ENCODE data around the gene ARHGAP42.
"Not testable (repeated sequence)": the region's sequence is repeated elsewhere in the genome, so short reads cannot be mapped to it uniquely, and the experiment has no call there.

The ARHGAP42 gene

DNA sequence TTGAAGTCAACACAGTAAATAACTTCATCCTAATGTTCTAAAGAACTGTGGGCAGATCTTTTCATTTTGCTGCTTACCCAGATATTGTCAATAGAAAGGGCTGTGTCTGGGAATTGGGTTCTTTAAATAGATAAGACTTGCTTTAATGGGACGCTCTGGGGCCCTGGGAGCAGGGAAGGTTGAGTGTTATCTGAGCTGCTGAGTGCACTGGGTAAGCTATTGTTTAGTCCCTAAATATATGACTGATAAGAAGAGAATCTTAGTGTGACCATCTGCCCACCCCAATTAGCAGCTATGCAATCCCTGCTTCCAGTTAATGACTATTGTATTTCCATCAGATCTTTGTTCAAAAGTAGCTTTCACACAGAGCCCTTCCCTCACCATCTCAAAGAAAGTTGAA lies 44.4 kb downstream of the ARHGAP42 start:
- DNase-seq, result no peak

DNA sequence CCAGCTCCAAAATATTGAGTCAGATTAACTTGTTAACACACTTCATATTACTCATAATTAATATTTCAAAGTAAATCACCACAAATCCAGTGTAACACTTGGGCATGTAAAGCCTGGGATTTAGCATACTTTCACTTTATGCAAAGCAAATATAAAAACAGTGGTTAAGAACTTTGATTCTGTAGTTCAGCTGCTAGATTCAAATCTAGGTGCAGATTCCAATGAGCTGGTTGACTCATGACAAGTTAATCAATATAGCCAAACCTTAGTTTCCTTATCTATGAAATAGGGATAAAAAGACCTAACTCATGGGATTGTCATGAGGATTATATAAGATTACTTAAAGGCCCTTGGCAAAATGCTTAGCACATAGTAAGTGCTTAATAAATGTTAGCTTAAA lies 45.9 kb downstream of the ARHGAP42 start:
- no peak for DNase-seq

DNA sequence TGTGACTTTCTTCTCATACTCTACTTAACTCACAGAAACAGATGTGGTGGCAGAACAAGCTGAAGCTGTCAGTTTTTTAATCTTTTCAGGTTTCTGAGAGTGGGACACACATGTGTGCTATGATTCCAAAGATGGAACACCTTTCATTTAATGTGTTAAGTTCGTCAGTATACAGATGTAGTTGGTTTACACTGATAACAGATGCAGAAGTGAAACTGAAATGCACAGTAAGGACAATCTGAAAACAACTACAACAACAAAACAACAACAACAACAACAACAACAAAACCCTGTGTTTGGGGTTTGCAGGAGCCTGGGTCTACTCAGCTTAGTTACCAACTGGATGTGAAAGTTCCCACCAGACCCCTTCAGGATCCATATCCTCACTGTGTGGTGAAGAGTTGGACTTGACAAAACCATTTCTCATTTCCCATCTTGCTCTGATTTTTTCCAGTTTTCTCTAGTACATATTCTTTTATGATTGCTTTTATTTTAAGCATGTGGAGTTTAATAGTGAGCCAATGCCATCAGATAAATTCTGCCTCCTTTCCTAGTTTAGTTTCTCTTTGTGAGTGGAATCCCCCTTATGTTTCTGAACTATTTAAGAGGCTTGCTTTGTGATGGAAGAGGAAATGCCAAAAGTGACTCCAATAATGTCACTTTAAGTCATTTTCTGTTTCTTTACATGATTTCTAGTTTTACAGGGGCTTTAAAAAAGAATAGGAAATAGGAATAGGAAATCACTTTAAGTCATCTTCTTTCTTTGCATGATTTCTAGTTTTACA lies 47.8 kb downstream of the ARHGAP42 start:
- DNase-seq, result no peak

DNA sequence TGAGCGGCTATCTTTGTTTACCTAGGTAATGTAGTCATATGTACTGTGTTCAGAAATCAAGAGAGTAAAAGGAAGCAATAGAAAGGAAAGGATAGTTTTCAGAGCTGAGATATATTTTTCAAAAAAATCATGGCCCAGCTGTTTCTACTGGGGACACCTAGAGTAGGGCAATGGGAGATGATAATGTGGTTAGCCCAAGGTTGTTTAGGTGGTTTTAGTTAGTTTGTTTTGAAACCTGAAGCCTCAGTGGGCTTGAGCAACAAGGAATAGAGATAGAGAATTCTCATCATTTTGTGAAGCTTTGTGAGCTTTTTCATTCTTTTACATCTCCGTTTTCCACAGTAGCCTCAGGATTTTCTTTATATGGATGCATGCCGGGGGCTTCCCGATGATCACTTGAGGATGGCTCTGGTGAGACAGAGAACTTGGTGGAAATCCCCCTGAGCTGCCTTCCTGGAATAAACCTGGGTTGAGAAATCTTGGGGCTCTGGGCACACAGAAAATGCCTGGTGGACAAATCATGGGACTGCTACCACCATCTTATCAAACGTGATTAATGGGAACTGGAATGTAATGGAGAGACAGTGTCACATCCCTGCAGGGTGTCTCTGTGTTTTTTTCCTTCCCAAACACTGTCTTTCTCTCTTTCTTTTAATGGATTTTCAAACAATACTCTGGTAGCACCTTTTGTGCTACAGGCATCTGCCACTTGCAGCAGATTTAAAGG lies 49.0 kb downstream of the ARHGAP42 start:
- DNase-seq, result no peak

DNA sequence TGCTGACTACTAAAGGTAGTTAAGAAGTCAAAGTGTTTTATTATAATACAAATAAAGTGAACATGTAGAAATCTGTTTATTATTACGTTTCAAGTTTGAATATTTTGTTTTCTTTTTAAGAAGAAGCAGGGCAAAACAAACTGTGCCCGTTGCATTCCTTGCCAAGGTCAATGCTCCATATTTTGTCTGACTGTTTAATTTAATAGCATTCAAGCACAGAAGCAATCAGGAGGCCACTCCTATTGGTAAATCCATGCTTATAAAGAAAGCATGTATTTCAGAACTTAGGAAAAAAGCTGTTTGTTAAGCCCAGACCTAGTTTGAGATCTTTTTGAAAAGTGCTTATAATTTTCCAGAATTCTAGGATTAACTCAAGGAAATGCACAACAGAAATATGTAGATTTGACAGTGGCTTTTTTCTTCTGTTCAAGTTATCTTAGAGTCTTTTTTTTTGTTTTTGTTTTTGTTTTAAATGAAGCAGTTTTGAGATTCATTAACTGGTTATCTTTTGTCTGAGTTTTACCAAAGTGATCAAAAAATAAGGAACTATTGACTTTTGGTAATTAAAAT lies 51.7 kb downstream of the ARHGAP42 start:
- no peak for DNase-seq

DNA sequence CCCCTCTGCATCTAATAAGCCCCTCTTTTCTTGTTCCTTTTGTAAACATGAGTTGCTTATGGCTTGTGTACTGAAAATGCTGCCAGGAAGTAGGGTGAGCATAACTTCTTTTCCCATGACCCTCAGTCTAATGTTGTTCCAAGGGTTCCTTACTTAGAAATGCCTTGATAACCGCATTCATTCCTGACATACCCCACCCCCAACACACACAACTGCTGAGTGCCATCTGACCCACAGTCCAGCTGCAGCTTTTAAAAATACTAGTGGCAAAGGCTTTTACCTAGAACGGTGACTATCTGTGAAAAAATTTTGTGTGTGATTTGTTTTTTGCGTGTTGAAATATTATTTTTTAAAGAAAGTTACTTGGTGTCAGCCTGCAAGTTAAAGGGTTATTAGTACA lies 52.6 kb downstream of the ARHGAP42 start:
- DNase-seq, result no peak

DNA sequence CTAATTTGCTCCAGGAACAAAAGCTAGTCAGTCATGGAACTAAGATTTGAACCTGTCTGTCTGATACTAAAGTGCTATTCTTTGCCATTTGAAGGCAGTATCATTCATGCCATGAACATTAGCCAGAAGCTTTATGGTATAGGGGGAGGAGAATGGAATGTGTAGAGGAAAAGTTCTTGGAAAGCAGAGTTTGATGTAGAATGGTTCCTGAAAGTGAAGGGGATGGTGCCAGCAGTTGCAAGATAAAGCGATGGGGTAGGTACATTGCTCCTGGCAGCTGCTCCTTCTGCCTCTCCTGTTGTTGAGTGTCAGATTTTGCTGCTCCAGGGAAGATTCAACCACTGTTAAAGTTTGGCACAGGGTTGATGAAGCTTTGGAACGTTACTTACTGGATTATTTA lies 53.4 kb downstream of the ARHGAP42 start:
- no peak for DNase-seq

DNA sequence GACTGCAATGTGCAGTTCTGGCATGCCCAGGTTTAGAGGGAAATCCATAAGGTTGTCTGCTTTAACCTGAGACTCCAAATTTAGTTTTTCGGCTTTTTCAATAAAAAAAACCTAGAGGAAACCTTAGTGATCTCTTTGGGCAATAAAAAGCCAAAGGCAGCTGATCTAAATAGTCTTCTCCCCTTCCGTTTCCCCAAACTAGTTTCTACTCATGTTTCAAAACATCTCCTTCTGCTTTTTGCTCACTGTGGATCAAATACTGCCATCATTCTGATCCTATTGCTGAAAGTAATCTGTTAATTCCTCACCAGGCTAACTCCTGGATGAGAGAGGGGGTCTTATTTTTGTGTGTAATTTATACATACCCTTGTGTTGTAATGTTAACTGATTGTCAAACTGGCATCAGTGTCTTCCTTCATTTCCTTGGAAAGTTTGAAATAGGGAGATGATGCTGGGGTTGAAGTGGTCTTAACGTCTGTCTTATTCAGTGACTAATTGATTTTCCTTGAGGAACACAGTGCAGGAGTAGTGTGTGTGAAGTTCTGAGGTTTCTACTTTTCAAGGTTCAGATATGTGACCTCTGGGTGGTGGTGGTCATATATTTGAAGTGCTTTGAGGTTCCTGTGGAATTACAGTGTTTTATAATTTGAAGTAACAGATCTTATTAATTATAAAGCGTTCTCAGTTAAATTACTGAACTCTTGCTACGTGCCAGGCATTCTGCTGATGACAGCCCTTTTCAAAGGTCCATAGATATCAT lies 55.0 kb downstream of the ARHGAP42 start:
- DNase-seq, result no peak

DNA sequence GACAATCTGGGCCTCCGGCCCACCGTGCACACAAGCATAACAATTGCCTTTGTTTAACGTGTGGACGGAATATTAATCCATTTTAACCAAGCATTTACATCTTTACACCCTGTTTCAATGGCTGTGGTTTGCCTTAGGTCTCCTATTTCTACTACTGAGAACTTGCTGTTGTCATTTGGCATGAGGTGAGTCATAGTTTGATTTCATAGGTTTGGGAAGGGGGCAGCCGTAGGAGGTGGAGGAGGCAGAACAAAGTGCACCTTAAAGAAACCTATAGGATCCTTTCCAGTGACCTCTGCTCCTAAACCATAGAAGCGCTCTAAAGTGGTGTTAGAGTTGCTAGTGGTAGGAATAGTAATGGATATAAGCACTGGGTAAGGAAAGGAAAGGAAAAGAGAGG lies 59.4 kb downstream of the ARHGAP42 start:
- no peak for DNase-seq

DNA sequence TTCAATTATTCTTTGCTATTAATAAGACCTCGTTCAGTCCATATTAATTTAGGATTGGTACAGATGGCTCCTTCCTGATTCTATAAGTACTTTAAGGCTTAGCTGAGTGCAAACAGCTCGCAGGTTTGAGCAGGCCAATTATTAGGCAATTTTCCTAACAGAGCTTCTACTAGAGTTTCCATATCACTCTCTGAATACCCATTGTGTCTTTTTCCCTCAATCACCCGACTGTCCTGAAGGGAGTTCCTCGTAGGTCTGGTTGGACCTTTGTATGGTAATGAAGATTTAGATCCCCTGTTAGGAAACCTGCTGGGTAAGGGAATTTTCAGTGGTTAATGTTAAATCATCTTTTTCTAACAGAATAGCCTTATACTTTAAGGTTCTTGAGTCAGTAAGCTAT lies 61.1 kb downstream of the ARHGAP42 start:
- DNase-seq, result no peak

DNA sequence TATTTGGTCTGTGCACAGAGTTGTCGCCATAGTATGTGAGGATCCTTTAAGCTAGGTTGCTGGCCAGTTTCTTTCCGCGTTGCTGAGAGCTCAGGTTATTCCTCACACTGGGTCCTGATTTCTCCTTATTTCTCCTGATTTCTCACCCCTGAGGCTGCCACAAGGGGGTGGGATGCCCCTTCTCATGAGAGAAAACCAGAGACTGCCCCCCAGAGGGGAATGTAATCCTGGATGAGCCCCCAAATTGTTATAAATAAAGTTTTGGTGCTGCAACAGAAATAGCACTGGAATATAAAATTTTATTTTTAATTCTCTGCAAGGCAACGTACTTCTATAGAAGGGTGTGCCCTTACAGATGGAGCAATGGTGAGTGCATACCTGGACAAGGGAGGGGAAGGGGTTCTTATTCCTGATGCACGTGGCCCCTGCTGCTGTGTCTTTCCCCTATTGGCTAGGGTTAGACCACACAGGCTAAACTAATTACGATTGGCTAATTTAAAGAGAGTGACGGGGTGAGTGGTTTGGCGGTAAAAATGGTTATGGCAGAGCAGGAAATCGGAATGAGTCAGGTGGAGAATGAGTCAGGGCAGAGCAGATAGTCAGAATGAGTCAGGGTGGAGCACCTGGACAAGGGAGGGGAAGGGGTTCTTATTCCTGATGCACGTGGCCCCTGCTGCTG lies 62.9 kb downstream of the ARHGAP42 start:
- DNase-seq, result not testable (repeated sequence)

DNA sequence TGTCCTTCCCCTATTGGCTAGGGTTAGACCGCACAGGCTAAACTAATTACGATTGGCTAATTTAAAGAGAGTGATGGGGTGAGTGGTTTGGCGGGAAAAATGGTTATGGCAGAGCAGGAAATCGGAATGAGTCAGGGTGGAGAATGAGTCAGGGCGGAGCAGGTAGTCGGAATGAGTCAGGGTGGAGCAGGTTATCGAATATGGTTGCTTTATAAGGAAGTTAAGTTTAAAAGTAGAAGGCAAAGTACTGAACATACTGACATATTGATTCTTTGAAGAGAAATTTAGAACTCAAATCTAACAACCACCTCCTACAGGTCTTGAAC lies 63.4 kb downstream of the ARHGAP42 start:
- DNase-seq, result not testable (repeated sequence)

DNA sequence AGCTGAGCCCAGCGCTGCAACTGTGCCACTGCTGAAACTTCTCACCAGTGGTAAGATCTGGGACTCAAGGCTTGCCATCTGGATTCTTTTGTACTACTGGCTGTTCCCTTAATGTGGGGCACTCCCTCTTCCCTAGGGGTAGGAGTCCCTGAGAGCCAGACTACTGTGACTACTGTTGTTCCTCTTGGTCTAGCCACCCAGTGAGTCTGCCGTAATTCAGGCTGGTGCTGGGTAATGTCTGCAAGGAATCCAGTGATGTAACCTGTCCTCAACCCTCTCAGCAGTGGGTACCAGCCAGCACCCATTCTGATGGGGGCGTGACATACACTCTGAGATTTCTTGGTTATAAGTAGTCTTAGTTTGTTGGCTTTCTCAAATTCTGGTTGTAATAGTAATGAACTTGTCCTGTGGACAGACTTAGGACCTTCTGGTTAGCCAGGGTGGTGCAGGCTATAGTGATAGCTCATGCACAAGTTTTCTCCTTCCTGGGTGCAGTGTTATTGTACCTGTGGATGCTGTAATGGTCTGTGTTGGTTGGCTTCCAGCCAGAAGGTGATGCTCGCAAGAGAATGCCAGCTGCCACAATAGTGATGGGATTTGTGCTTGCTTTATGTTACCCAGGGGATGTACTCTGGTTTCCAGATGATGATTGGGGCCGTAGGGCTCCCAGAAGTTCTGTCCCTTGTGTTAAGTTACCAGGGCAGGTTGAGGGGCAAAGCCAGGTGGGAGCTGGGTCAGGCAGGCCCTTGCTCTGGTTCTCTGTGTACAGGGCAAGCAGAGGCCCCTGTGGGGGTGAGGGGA lies 65.5 kb downstream of the ARHGAP42 start:
- no peak for DNase-seq

DNA sequence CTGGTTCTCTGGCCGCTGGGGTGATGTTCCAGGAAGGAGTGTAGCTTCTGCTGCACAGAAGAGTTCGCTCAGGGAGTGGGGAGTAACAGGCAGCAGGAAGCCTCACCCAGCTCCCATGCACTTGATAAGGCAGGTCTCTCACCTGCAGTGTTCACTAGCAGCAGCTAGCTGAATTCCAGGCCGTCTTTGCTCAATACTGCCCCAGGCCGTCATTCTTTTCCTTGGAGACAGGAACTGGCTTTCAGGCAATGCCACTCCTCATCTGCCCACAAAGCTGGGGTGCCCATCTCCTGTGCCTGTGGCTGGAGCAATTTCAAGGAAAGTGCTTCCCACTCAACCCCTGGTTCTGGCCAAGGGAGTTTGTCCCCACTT lies 66.1 kb downstream of the ARHGAP42 start:
- DNase-seq, result no peak

DNA sequence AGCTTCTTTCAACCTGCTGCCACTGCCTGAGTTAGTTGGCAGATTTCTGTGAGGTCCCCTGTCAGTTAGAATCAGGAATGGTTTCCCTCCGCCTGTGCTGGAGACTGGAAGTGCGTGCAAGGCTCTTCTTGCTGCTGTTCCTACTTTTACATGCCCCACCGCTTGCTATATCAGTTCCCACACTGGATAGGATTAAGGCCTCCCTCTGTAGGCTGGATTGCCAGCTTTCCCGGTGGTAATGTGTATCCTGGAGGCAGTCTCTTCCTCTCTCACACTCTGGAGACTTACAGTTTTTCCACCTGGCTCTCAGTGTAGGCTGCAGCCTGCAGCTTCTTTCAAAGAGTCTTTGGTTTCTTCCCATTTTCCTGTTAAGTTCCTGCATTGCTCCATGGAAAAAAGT lies 66.5 kb downstream of the ARHGAP42 start:
- no peak for DNase-seq

DNA sequence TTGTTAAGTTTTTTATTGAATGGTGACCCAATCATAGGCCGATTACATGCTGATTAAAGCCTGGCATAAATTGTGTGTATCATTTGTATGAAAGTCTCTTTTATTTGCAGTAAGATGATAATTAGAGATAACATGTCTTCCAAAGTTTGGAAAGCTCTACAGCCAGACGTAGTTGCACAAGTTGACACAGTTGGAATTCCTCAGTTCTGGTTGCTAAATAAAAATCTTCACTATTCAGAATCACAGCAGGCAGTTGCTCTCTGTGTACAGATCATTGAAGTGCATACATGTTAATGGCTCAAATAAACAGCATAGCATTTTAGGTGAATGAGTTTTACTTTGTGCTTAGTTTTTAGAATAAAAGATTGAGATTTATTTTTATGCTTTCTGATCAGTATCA lies 69.5 kb downstream of the ARHGAP42 start:
- DNase-seq, result no peak

DNA sequence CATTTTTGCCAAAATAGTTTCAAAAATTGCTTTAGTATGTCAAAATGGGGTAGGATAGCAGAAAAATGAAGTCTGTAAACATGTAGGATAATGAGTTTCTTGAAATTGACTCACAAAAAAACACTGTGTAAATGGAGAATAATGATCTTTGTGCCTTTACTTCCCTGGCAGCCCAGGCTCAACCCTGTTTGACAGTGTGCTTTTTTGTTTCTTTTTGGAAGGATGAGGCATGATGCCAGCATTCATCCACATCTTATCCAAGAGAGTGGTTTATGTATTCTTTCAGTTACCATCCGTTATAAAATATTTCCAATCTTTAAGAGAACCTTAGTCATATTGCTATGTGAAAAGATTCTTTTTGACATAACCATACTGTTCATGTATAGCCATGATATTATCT lies 70.6 kb downstream of the ARHGAP42 start:
- no peak for DNase-seq

DNA sequence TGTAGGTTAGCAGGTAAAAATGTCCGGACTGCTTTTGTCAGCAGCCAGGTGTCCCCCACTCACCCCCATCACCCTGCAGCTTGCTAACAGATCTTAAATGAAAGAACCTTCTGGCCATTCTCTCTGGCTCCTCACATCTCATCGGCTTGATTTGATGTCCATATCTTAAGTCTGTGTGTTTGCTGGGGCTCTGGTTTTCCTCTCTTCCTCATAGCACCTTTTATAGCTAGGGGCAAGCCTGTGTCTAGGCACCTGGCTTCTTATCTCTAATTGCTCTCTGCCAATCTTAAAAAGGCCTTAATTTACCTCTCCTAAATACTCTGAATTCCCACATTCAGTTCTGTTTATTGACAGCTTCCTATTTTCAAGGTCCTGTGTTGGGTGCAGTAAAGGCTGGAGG lies 72.0 kb downstream of the ARHGAP42 start:
- no peak for DNase-seq

DNA sequence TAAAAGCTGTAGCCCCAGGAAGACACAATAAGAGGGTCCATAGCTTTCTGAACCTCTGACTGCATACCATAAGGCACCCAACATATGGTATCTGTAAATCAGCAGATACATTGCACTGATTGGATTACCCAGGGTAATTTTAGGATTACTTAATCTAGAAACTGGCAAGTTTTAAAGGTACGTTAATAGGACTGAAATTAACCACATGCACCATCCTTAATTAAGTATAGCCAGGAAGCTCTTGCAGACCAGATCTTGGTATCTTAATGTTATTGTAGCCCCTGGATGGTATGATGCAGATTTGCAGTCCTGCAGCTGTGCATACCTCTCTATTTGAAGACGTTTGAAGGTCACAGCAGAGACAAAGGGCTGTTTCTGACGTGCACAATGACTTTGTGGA lies 72.8 kb downstream of the ARHGAP42 start:
- no peak for DNase-seq

DNA sequence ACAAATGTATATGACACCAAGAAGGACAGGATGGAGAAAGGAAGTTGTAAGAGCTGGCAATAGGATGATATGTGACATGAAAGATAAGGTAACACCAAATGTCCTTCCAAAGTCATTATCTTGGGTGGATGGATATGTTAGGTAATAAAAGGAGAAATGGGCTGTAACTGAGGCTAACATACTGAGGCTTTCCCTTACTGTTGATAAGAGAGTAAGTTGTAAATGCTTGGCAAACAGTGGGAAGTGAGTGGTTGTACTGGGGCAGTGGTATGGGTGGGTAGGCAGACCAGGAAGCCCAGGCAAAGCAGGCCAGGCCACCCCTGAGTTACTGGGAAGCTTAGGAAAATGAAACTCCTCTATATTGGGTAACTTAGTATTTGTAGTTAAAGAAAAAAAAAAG lies 73.7 kb downstream of the ARHGAP42 start:
- no peak for DNase-seq

DNA sequence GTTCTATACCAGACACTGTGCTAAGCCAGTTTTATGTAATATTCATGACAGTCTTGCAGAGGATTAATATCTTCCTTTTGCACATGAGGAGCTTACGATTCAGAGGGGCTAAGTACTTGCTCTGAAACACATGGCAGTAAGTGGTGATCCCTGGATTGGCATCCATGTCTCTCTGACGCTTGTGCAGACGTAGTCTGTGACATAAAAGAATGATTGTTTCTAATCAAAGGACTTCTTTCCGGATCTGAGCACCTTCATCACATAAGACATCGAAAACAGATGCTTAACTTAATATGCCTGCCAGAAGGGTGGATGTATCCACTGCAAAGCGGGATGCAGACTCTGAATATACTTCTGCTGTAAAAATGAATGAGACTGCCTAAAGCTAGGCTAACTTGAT lies 74.8 kb downstream of the ARHGAP42 start:
- DNase-seq, result no peak

DNA sequence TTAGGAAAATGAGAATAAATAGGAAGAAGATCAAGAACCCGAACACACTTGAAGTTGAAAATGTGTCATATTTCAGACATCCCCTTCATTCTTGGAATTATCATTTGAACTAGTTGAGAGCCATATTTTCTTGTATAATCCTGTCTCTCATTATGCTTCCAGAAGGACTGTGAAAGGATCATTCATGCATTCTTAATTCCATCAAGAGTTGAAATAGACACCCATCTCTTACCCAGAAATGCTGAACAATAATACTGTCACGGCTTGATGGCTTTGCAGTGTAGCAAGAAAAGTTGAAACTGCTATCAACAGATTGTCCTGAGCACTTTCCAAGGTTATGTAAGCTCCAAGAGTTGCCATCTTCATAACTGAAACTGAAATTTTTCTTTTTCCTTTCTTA lies 79.7 kb downstream of the ARHGAP42 start:
- no peak for DNase-seq

Measured in CD4-positive, alpha-beta T cell treated with Interleukin-6 for 4 hours (primary cell).